GM23248 (cell line): ENCODE data around the gene AARS2. TPM values are rescaled to one million over a fixed set of nuclear protein-coding genes. Genes with fewer than 3 reads are reported as not detected.

Experiments
- DNase-seq: peaks from one replicate; pipeline ENCODE4 v3.0.0-alpha.2; 2015
- H2AFZ ChIP-seq: fragments of 200-600 bp; sonication (generic); 2 replicates; pipeline ENCODE4 v1.6.1; 2016; ENCODE audit warnings: antibody characterized with exemption
- H3F3A ChIP-seq: fragments of 200-600 bp; sonication (generic); 2 replicates; pipeline ENCODE4 v1.6.1; 2016; ENCODE audit warnings: mild to moderate bottlenecking, antibody characterized with exemption, mixed run types; ENCODE audit not compliant: insufficient read depth
- H3K27ac ChIP-seq: fragments of 200-600 bp; sonication (generic); 2 replicates; pipeline ENCODE4 v1.5.1; 2016; ENCODE audit warnings: mild to moderate bottlenecking
- H3K27me3 ChIP-seq: fragments of 200-600 bp; sonication (generic); replicated peaks from 2 replicates; pipeline ENCODE4 v1.6.1; 2016; ENCODE audit warnings: mild to moderate bottlenecking; ENCODE audit not compliant: insufficient read depth
- H3K36me3 ChIP-seq: fragments of 200-600 bp; sonication (generic); 2 replicates; pipeline ENCODE4 v1.6.1; 2016; ENCODE audit warnings: low read depth, mild to moderate bottlenecking
- H3K4me1 ChIP-seq: fragments of 200-600 bp; sonication (generic); 2 replicates; pipeline ENCODE4 v1.6.1; 2016; ENCODE audit warnings: mild to moderate bottlenecking; ENCODE audit not compliant: insufficient read depth
- H3K4me2 ChIP-seq: fragments of 200-600 bp; sonication (generic); one replicate; pipeline ENCODE4 v1.6.1; 2016; ENCODE audit warnings: mild to moderate bottlenecking; ENCODE audit not compliant: unreplicated experiment
- H3K4me3 ChIP-seq: fragments of 200-600 bp; sonication (generic); 2 replicates; pipeline ENCODE4 v1.5.1; 2016; ENCODE audit warnings: mild to moderate bottlenecking
- H3K79me2 ChIP-seq: fragments of 200-600 bp; sonication (generic); 2 replicates; pipeline ENCODE4 v1.6.1; 2016; ENCODE audit warnings: mild to moderate bottlenecking; ENCODE audit not compliant: insufficient read depth
- H3K9ac ChIP-seq: fragments of 200-600 bp; sonication (generic); 2 replicates; pipeline ENCODE4 v1.6.1; 2016; ENCODE audit warnings: mild to moderate bottlenecking
- H3K9me2 ChIP-seq: fragments of 200-600 bp; sonication (generic); 2 replicates; pipeline ENCODE4 v1.6.1; 2016; ENCODE audit warnings: mixed run types, mild to moderate bottlenecking, moderate library complexity; ENCODE audit not compliant: insufficient read depth
- H3K9me3 ChIP-seq: fragments of 200-600 bp; sonication (generic); one replicate; pipeline ENCODE4 v1.6.1; 2017; ENCODE audit warnings: low read depth
- H4K20me1 ChIP-seq: fragments of 200-600 bp; sonication (generic); 2 replicates; pipeline ENCODE4 v1.6.0; 2016; ENCODE audit not compliant: insufficient read depth
- EZH2 ChIP-seq: fragments of 200-600 bp; sonication (generic); IDR thresholded peaks from 2 replicates; pipeline ENCODE4 v1.6.1; 2018; ENCODE audit warnings: antibody characterized with exemption, mild to moderate bottlenecking; ENCODE audit not compliant: insufficient read depth, poor library complexity, severe bottlenecking
- EZH2phosphoT487 ChIP-seq: fragments of 200-600 bp; sonication (generic); IDR thresholded peaks from 2 replicates; pipeline ENCODE4 v1.6.1; 2018; ENCODE audit warnings: antibody characterized with exemption, moderate library complexity, mild to moderate bottlenecking, low read depth; ENCODE audit not compliant: insufficient read depth
- WGBS, 2 experiments: methylation state at CpG; one replicate each; pipeline ENCODE4 v1.1.6; 2015 to 2017; ENCODE audit warnings: low lambda C conversion rate in 2 of 2, low coverage in 1 of 2; ENCODE audit errors: missing lambda C conversion rate in 2 of 2; 5-methylcytosine and 5-hydroxymethylcytosine counted together
- in situ Hi-C: fragments of 300-500 bp; cut with MboI; formaldehyde crosslinking; loops from 2 replicates; pipeline ENCODE4 v1.15.0; 2020
- polyA plus RNA-seq: library from polyadenylated mRNA; unstranded; fragments of >200 nt; fragmentation: Nextera tagmentation; extraction: Ambion mirVana; gene quantifications from 2 replicates; pipeline ENCODE4 v1.2.1, GENCODE V29; 2016
- total RNA-seq: library from RNA; depleted of rRNA; stranded (reverse); fragments of >200 nt; shearing (Covaris generic); gene quantifications from 2 replicates; pipeline ENCODE4 v1.2.3, GENCODE V29; 2014

AARS2 gene
- total and polyA plus RNA-seq, 2 experiments from 2014 or later, result 6.0 to 14.7 TPM

DNA sequence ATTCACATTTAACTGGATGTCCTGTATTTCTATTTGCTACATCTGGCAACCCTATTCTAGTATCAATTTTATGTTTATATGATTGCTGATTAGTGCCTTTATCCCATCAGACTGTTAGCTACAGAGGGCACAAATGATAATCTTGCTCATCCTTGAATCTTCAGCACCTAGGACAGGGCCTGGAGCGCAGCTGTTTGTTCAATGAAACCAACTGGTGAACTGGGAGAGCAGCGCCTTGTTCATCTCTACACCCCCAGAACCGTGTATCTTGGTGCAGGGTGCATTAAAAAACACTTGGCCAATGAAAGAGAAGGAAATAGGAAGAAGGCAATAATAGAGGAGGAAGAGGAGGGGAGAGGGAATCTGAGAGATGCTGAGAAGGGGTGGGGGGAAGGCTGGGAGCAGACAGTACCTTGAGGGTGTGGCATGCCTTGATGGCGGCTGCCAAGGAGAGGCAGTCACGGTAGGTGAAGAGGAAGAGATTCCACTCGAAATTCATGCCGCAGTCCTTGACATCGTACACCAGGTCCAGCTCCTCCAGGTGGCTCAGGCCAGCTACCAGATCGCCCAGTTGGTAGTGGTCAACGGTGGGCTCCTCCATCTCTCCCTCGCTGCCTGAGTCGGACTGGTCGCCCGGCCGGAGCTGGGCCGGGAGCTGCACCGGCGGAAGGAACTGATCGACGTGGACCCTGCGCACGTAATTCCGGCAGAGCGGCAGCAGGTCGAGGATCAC, 27.4 kb downstream of the AARS2 start:
- Histone ChIP-seq H3K9ac (no peak overlapping the region), H4K20me1 (no peaks in the 10 kb centered on the region), H3K4me1 (no peaks in the 10 kb centered on the region), H3K9me3 (no peaks in the 10 kb centered on the region), H2AFZ (no peak overlapping the region), H3K9me2 (no peaks in the 10 kb centered on the region), H3K4me2 (no peak overlapping the region), H3K4me3 (no peak overlapping the region), H3F3A (no peaks in the 10 kb centered on the region), H3K79me2 (no peaks in the 10 kb centered on the region), H3K27me3 (peaks cover 27% of the 10 kb centered on the region), H3K36me3 (no peaks in the 10 kb centered on the region), H3K27ac (no peak overlapping the region)
- DNase-seq, result peak; percentile 38
- WGBS, 2 experiments, result 75 to 76% methylated on average over 23 to 25 of the region's 25 CpGs
- in situ Hi-C loops, result no loop called here
- TF ChIP-seq EZH2 (no peak), EZH2phosphoT487 (no peak)

DNA sequence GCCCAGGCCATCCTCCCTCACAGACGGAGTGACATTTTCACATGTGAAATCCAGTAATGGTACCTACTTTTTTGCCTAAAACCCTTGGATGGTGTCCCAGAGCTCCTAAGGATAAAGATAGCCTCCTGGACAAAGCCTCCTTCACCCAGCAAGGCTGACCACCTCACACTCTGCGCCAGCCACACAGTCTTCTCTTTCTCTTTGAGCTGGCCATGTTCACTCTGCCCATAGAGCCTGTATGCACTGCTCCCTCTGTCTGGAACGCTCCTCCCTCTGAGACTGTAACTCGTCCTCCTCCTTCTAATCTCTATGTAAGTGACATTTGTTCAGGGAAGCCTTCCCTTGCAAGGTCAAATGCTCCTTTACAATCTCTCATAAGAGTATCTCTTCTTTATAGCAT, 28.3 kb downstream of the AARS2 start:
- Histone ChIP-seq H3K9me3 (no peaks in the 10 kb centered on the region), H3K4me2 (no peak overlapping the region), H3K27ac (no peak overlapping the region), H3K4me1 (no peaks in the 10 kb centered on the region), H3F3A (no peaks in the 10 kb centered on the region), H3K79me2 (no peaks in the 10 kb centered on the region), H3K9me2 (no peaks in the 10 kb centered on the region), H3K4me3 (no peak overlapping the region), H3K27me3 (peaks cover 22% of the 10 kb centered on the region), H3K36me3 (no peaks in the 10 kb centered on the region), H4K20me1 (no peaks in the 10 kb centered on the region), H3K9ac (no peak overlapping the region), H2AFZ (no peak overlapping the region)
- no peak for DNase-seq
- 23 to 26% methylated on average over 4 of the region's 4 CpGs for WGBS, 2 experiments
- in situ Hi-C loops, result no loop called here
- TF ChIP-seq EZH2phosphoT487, result no peak
- no peak for TF ChIP-seq EZH2

DNA sequence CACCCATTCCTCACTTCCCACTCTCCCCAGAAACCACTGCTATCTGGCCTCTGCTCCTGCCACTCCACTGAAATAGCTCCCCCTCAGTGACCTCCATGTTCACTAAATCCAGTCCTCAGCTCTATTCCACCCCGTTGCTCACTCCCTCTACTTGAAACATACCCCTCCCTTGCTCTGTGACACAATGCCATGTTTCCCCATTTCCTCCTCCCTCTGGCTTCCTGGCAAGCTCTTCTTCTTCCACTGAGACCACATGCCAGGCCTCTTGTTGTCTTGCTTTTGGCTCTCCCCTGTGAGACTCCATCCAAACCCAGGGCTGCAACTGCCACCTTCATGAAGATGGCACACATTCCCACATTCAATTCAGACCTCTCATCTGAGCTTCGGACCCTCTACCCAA, 29.0 kb downstream of the AARS2 start:
- no peaks in the 10 kb centered on the region for H3K9me3 ChIP-seq
- no peak overlapping the region for H3K9ac ChIP-seq
- no peaks in the 10 kb centered on the region for H3K9me2 ChIP-seq
- TF ChIP-seq EZH2phosphoT487, result no peak
- no peak for TF ChIP-seq EZH2
- H3K27ac ChIP-seq, result no peak overlapping the region
- H3K4me1 ChIP-seq, result no peaks in the 10 kb centered on the region
- H3K79me2 ChIP-seq, result no peaks in the 10 kb centered on the region
- no peaks in the 10 kb centered on the region for H3K36me3 ChIP-seq
- no peak overlapping the region for H3K4me3 ChIP-seq
- in situ Hi-C loops, result no loop called here
- 14 to 15% methylated on average over 2 of the region's 2 CpGs for WGBS, 2 experiments
- no peaks in the 10 kb centered on the region for H3F3A ChIP-seq
- peaks cover 17% of the 10 kb centered on the region; the same call in 1 of the 2 replicates for H3K27me3 ChIP-seq
- no peak for DNase-seq
- no peak overlapping the region for H2AFZ ChIP-seq
- H4K20me1 ChIP-seq, result no peaks in the 10 kb centered on the region
- H3K4me2 ChIP-seq, result no peak overlapping the region

DNA sequence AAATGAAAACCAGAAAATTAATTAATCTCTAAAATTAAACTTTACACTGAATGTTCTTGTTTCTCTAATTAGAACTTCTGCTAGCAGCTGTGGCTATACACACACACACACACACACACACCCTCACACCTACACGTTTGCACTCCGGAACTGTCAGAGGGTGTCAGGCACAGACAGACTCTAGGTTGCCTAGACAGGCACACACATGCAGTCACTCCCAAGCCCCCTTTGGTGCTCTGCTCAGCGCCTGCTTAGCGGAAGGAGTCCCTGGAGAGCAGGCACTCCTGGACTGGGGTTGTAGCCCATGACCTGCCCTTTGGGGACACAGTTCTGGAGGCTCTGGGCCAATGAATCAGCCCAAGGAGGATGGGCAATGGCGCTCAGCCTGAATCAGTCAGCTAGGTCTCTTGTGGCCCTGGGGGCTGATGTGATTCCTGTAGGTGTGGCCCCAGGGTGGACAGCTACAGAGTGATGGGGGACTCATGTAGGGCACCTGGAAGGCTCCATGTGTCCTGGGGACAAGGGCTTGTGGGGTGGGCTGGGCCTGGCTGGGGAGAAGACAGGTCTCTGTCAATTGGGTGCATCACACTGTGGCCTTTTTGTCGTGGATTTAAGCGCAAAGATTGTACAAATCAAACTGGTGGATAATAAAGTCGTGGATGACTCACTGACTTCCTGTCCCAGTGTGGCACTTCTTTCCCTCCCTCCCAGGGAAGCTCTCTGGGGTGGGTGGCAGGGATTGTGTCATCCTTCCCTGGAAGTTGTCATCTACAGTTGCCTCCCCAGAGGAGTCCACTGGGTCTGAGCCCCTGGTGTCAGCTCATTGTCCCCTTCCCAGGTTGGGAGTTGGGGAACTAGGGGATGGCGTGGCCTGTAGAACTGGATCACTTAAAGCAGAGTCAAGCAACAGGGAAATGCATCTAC, 34.1 kb downstream of the AARS2 start:
- Histone ChIP-seq H3K9me3 (no peaks in the 10 kb centered on the region), H3K4me2 (no peak overlapping the region), H3K9me2 (no peaks in the 10 kb centered on the region), H3K4me3 (no peak overlapping the region), H3K27ac (no peak overlapping the region), H4K20me1 (no peaks in the 10 kb centered on the region), H3K9ac (no peak overlapping the region), H3K27me3 (peaks cover 23% of the 10 kb centered on the region), H2AFZ (no peak overlapping the region), H3F3A (no peaks in the 10 kb centered on the region), H3K36me3 (no peaks in the 10 kb centered on the region), H3K79me2 (no peaks in the 10 kb centered on the region), H3K4me1 (no peaks in the 10 kb centered on the region)
- peak; percentile 20 for DNase-seq
- in situ Hi-C loops, result no loop called here
- TF ChIP-seq EZH2, result no peak
- no peak for TF ChIP-seq EZH2phosphoT487
- WGBS, 2 experiments, result 76 to 77% methylated on average over 9 of the region's 9 CpGs
